GM18508 (cell line): ENCODE results near the gene LMNB1.
"Not testable (repeated sequence)": the region's sequence is repeated elsewhere in the genome, so short reads cannot be mapped to it uniquely, and the experiment has no call there.

Experiments
- ATAC-seq: cut with Tn5 transposase; IDR thresholded peaks from one replicate; pipeline ENCODE4 v1.9.1; 2021; ENCODE audit warnings: moderate number of reproducible peaks; ENCODE audit not compliant: insufficient read depth, unreplicated experiment

LMNB1 gene, protein sequence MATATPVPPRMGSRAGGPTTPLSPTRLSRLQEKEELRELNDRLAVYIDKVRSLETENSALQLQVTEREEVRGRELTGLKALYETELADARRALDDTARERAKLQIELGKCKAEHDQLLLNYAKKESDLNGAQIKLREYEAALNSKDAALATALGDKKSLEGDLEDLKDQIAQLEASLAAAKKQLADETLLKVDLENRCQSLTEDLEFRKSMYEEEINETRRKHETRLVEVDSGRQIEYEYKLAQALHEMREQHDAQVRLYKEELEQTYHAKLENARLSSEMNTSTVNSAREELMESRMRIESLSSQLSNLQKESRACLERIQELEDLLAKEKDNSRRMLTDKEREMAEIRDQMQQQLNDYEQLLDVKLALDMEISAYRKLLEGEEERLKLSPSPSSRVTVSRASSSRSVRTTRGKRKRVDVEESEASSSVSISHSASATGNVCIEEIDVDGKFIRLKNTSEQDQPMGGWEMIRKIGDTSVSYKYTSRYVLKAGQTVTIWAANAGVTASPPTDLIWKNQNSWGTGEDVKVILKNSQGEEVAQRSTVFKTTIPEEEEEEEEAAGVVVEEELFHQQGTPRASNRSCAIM

DNA sequence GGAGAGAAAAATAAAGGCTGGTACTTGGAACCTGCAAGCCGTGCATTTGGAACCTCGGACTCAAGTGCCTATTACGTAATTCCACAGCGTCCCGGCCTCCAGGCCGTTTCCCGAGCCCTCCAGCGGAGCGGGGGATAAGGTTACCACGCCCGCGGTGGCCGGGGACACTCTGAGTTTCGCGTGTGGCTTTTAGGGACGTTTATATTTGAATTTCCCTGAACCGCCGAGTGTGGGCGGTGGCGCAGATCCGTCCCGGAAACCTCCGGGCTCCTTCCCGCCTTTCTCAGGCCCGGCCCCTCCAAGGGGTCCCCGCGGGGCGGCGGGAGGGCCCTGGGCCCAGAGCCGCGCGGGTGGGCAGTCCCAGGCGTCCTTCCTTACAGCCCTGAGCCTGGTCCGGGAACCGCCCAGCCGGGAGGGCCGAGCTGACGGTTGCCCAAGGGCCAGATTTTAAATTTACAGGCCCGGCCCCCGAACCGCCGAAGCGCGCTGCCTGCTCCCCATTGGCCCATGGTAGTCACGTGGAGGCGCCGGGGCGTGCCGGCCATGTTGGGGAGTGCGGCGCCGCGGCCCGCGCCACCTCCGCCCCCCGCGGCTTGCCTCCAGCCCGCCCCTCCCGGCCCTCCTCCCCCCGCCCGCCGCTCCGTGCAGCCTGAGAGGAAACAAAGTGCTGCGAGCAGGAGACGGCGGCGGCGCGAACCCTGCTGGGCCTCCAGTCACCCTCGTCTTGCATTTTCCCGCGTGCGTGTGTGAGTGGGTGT is at the start of gene LMNB1:
Gene LMNB1, plus strand, starts transcription at position 638 of the 758 bp plus-strand sequence. CDS start 373 bp downstream, outside the sequence.
- ATAC-seq, result peak; percentile 49

DNA sequence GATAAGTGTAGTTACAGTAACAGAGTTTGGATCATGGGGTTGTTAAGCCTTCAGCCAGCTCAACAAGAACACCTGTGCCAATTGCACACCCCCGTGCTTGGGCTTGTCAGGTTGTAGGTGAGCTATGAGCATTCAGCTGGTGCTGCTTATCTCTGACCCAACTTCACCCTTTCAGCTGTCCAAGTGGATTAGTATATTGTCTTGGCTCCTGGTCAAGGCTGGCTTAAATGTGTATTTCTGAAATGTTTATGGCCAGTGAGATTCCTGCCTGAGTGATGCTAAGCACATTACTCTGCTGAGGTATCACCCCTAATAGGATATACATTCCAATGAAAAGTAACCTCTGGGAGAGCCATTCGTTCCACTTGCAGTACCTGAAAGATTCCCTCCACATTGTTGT is 44.2 kb upstream of the LMNB1 start:
- no peak for ATAC-seq

DNA sequence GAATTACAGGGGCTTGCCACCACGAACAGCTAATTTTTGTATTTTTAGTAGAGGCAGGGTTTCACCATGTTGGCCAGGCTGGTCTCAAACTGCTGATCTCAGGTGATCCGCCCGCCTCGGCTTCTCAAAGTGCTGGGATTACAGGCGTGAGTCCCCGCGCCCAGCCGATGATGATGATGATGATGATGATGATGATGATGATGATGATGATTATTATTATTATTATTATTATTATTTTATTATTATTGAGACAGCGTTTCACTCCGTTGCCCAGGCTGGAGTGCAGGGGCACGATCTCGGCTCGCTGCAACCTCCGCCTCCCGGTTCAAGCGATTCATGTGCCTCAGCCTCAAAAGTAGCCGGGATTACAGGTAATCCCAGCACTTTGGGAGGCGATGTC is 42.4 kb upstream of the LMNB1 start:
- not testable (repeated sequence) for ATAC-seq

DNA sequence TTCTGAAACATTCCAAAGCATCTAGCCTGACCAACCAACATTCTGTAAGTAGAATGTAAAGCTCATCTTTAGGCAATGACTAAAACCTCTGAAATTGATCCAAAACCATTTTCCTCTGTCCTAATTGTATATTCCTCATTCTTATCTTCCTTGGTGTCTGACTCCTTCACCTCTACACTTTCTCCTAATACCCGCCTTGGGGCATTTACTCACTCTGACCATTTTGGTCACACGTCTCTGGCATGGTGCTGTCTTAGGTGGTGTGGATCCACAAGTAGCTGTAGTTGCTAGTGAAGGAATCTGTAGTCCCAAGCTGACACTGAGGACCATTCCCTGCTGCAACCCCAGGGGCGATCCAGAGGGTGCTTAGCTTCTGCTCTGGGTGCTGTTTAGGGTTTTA is 40.8 kb upstream of the LMNB1 start:
- no peak for ATAC-seq

DNA sequence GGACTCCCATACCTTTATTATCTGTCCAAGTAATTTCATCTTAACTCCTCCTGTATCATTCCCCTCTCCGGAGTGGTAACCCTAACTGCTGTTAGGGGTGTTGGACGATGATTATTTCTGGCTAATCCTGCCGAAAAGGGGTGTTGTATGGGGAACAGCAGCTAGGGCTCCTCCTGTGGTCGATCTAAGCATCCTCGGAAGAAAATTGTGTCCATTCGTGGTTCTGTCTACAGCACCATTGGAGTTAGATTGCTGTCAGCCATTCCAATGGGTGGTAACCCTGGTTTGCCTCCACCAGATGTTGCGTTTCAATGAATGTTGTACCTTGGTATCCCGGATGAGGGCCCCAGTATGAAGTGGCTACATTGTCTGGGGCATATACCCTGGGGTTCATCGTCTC is 35.6 kb upstream of the LMNB1 start:
- no peak for ATAC-seq

DNA sequence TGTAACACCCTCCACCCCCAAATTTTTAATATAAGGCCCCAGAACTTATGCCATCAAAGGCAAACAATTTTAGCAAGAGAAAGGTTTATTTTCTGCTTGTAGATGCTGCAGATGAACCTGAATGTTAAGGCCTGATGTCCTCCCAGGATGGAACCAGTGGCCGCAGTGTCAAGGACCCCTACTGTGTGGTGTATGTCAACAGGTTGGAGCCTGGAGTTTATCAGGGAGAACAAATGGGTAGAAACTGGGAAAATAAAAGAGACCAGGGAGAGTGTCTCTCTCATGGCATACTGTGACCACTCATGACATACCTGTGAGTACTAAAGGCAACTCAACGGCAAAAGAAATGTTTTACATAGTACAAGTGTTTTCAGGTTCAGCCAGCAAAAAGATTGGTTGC is 34.5 kb upstream of the LMNB1 start:
- ATAC-seq, result no peak

DNA sequence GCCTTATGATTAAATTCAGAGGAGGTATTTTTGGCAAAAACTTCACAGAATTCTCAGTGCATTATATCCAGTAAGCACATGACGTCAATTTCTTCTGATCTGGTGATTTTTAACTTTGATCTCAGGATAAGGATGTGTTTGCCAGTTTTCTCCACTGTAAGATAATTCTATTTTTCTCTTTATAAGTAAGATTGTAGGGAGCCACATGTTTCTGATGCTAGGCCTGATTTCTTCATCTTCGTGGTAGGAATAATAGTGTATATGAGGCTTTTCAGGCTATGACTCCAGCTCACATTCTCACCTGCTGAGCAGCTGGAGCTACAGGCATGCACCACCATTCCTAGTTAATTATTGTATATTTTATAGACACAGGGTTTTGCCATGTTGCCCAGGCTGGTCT is 32.1 kb upstream of the LMNB1 start:
- no peak for ATAC-seq

DNA sequence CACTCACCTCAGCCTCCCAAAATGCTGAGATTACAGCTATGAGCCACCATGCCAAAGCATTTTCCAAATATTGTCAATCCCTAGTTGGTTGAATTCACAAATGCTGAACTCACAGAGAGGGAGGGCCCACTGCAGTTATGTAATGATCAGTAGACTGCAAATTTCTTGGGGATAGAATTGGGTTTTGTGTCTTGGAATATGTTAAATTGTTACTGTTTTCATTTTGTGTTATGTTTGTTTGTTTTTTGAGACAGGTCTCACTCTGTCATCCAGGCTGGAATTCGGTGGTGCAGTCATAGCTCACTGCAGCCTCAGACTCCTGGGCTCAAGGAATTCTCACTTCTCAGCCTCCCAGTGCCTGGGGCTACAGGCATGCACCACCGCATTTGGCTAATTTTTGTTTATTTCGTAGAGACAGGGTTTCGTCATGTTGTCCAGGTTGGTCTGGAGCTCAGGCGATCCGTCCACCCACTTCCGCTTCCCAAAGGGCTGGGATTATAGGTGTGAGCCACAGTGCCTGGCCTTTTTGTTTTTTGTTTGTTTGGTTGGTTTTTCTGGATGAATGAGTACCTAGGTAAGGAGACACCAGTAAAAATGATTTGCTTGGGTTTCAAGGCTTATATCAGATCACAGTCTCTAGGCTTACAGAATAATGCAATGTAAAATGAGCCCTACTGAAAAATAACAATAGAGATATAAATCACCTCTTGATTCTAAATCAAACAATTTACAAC is 31.5 kb upstream of the LMNB1 start:
- no peak for ATAC-seq

DNA sequence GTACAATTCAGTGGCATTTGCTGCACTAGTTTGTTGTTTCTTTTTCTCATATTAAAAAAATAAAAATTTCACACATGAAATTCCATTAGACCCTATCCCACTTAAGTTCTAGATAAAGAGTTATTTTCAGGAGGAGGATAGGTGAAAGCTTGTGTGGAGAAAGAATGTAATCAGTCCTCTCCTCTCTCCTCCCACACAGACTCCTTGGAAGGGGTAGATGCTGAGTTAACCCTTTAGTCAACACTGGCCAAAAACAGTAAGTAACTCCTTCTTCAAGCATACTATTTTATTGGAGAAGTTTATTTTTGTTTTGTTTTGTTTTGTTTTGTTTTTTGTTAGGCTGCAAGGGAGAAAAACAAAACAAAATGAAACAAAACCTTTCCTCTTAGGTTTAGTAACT is 30.6 kb upstream of the LMNB1 start:
- no peak for ATAC-seq

DNA sequence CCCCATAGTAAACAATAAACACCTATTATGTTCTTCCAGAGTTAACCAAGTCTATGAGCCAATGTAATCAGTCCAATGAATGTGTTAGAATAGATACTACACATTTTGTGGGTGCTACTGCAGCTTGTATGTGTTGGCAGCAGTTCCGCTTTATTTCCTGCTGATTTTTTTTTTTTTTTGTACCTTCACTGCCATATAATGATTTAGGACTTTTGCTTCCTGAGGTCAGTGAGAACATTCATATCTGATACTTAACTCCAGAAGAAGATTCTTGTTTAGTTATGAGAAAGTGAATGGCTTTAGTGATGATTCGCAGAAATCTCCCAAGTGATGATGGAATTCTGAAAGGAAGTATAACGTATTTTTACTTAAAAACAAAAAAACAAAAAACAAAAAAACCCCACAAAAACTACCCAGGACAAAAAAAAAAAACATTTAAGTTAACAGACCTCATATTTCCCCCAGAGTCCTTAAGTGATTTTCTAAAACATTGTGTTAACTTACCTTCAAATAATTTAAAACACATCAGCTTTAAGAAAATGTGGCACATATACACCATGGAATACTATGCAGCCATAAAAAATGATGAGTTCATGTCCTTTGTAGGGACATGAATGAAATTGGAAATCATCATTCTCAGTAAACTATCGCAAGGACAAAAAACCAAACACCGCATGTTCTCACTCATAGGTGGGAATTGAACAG is 24.7 kb upstream of the LMNB1 start:
- no peak for ATAC-seq

DNA sequence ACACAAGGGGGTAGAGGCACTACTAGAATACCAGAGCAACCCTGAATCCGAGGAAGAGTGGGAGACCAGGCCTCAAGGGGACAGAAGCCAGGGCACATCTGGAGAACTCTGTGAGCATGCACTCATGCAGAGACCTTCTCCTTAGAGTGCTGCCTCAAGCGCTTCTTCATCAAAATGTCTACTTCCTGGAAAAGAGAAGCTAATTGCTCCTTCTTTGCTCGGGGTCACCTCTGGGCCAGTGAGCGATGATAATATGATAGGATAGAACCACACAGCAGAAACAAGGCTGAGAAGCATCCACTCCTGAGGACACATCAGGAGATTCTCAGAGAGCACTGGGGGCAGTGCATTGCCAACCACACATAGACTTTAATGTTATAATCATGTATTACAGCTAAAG is 23.7 kb upstream of the LMNB1 start:
- ATAC-seq, result no peak

DNA sequence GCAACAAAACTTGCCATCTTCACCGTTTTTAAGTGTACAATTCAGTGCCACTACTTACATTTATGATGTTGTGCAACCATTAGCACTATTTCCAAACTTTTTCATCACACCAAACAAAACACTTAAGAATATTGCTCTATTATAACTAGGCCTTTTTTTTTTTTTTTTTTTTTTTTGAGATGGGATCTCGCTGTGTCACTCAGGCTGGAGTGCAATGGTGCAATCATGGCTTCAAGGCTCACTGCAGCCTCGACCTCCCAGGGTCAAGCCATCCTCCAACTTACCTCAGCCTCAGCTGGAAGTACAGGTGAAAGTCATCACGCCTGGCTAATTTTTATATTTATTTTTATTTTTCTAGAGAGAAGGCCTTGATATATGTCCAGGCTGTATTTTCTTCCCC is 22.3 kb upstream of the LMNB1 start:
- no peak for ATAC-seq

DNA sequence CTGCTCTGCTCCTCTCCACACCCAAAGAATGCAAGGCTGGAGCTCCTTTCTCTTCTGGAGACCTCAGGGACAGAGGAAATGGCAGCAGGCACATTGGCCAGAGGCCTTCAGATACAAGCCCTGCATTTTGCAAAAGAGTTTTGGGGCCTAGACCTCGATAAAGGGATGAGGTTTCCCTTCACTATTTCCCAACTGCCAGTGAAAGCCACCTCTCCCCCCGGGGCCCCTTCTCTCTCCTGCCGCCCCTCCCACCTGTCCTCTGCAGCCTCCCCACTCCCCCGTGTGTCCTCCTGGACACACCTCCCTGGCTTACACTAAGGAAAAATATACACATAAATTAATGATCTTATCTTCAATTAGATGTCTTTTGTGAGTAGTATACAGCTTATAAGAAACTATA is 21.3 kb upstream of the LMNB1 start:
- no peak for ATAC-seq

DNA sequence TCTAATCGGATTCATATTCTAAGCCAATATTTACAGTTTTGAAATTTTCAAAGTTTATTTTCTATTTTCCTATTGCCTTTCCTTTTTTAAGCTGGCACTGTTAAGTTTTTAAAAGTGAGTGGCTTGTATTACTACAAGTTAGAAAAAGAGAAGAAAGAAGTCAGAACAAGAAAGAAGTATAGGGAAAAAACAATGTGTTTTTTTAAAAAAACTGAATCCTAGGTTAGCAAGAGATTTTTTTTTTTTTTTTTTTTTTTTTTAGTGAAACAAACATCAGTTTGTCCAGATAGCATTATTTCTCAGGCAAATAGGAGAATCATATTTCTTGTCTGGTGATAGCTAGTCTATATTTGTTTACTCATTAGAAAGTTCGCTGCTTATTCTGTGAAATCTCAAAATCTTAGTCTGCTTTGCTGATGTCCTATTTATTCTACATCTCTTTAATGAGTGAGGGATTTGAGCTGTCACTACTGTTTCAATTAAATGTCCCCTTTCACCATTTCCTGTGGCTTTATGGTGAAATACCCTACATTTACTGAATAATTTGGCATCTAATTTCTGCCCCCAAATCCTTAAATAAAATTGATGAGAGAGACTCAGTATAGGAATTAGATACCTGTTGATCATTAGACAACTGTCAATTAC is 19.1 kb upstream of the LMNB1 start:
- no peak for ATAC-seq

DNA sequence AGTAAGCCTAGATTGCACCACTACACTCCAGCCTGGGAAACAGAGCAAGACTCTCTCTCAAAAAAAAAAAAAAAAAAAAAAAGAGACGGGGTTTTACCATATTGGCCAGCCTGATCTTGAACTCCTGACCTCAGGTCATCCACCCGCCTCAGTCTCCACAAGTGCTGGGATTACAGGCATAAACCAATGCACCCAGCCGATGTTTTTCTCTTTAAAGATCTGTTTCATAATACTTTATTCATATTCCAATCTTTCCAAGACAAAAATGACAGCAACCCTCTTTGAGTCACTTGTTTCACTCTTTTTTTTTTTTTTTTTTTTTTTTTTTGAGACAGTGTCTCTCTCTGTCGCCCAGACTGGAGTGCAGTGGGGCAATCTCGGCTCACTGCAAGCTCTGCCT is 13.6 kb upstream of the LMNB1 start:
- ATAC-seq, result no peak

DNA sequence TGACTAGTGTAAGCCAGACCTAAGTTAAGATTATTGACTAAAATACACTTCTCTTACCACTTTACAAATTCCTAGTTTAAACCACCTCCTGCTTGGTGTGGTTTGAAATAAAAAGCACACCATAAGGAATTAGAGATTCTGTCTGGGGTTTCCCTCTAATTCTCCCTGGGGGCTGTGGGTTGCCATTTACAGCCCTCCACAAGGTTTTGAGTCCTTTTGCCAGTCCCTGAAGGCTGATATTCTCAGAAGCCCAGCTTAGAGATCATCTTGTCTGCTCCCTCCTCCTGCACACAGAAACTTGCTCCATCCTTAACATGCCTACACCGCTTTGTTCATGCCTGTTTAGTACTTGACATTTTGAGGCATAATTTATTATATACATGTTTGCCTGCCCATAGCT is 7.2 kb upstream of the LMNB1 start:
- no peak for ATAC-seq

DNA sequence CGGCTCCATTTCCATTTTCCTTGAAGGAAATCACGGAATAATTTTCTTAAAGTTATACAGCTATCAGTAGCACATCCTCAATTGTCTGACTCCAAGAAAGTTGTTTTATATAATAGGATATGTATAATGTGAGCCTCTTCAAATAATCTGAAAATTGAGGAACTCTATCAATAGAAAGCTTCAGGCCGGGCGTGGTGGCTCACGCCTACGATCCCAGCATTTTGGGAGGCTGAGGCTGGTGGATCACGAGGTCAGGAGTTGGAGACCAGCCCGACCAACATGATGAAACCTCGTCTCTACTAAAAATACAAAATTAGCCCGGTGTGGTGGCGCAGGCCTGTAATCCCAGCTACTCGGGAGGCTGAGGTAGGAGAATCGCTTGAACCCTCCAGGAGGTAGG is 3.4 kb upstream of the LMNB1 start:
- not testable (repeated sequence) for ATAC-seq

DNA sequence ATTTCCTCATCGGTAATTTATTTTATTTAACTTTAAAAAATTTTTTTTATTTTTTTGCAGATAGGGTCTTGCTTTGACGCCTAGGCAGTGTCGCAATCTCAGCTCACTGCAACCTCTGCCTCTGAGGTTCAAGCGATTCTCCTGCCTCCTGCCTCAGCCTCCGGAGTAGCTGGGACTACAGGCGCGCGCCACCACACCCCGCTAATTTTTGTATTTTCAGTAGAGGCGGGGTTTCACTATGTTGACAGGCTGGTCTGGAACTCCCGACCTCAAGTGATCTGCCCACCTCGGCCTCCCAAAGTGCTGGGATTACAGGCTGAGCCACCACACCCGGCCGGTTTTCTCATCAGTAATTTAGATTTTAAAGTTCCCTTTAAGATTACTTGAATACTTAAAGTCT is 2.3 kb upstream of the LMNB1 start:
- ATAC-seq, result not testable (repeated sequence)

DNA sequence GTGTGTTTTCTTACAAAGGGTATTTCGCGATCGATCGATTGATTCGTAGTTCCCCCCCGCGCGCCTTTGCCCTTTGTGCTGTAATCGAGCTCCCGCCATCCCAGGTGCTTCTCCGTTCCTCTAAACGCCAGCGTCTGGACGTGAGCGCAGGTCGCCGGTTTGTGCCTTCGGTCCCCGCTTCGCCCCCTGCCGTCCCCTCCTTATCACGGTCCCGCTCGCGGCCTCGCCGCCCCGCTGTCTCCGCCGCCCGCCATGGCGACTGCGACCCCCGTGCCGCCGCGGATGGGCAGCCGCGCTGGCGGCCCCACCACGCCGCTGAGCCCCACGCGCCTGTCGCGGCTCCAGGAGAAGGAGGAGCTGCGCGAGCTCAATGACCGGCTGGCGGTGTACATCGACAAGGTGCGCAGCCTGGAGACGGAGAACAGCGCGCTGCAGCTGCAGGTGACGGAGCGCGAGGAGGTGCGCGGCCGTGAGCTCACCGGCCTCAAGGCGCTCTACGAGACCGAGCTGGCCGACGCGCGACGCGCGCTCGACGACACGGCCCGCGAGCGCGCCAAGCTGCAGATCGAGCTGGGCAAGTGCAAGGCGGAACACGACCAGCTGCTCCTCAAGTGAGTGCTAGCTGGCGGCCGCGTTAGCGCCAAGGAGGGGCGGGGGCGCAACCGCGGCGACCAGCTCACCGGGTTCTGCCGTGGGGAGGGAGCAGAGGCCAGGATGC is 480 bp downstream of the LMNB1 start:
- ATAC-seq, result no peak
